Parathyroid adenoma (tissue), 2 donors: ENCODE results near the gene BARHL1.

ENCODE experiments used
- H2AFZ ChIP-seq: fragments of 300-600 bp; sonication (generic); one replicate; pipeline ENCODE4 v1.7.0; 2017; ENCODE audit warnings: antibody characterized with exemption, mild to moderate bottlenecking
- H3K27ac ChIP-seq: fragments of 300-600 bp; sonication (generic); one replicate; pipeline ENCODE4 v1.7.0; 2017
- H3K27me3 ChIP-seq: fragments of 300-600 bp; sonication (generic); one replicate; pipeline ENCODE4 v1.7.0; 2017; ENCODE audit warnings: low read length; ENCODE audit not compliant: control insufficient read depth, insufficient read depth
- H3K36me3 ChIP-seq: fragments of 300-600 bp; sonication (generic); one replicate; pipeline ENCODE4 v1.7.0; 2017; ENCODE audit warnings: low read length; ENCODE audit not compliant: control insufficient read depth, insufficient read depth
- H3K4me1 ChIP-seq: fragments of 300-600 bp; sonication (generic); one replicate; pipeline ENCODE4 v1.7.0; 2017; ENCODE audit warnings: control low read depth
- H3K4me2 ChIP-seq: fragments of 300-600 bp; sonication (generic); one replicate; pipeline ENCODE4 v1.7.0; 2017; ENCODE audit warnings: low read length
- H3K4me3 ChIP-seq: fragments of 300-600 bp; sonication (generic); one replicate; pipeline ENCODE4 v1.7.0; 2017; ENCODE audit warnings: low read depth, low read length
- H3K79me2 ChIP-seq: fragments of 300-600 bp; sonication (generic); one replicate; pipeline ENCODE4 v1.7.0; 2017; ENCODE audit warnings: control low read depth
- H3K9ac ChIP-seq: fragments of 300-600 bp; sonication (generic); one replicate; pipeline ENCODE4 v1.7.0; 2017; ENCODE audit warnings: mild to moderate bottlenecking
- H3K9me3 ChIP-seq: fragments of 300-600 bp; sonication (generic); one replicate; pipeline ENCODE4 v1.7.0; 2017; ENCODE audit warnings: low read length; ENCODE audit not compliant: control insufficient read depth
- TF ChIP-seq, protein P1 (sequence below): fragments of 300-600 bp; sonication (generic); IDR thresholded peaks from one replicate; pipeline ENCODE4 v1.7.0; 2017; ENCODE audit warnings: antibody characterized with exemption, mild to moderate bottlenecking
- donor health status: primary hyperparathyroidism.

BARHL1 gene

DNA sequence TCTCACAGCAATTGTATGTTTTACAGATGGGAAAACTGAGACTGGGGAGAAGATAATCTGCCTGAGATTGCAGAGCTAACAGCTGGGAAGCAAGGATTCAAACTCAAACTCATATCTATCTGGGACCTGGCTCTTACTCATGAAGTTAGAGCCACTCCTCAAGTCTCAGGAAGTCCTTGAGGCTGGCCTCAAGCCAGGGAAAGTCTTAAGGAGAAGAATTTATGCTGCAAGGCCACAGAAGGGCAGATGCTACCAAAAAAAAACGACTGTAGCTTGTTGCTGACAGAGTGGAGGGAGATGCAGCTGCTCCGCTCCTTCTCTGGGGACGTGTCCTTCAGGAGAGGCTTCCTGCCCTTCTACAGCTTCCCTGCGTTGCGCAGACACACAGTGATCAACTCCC is 39.8 kb downstream of the BARHL1 start:
- TF ChIP-seq, protein P1, sequence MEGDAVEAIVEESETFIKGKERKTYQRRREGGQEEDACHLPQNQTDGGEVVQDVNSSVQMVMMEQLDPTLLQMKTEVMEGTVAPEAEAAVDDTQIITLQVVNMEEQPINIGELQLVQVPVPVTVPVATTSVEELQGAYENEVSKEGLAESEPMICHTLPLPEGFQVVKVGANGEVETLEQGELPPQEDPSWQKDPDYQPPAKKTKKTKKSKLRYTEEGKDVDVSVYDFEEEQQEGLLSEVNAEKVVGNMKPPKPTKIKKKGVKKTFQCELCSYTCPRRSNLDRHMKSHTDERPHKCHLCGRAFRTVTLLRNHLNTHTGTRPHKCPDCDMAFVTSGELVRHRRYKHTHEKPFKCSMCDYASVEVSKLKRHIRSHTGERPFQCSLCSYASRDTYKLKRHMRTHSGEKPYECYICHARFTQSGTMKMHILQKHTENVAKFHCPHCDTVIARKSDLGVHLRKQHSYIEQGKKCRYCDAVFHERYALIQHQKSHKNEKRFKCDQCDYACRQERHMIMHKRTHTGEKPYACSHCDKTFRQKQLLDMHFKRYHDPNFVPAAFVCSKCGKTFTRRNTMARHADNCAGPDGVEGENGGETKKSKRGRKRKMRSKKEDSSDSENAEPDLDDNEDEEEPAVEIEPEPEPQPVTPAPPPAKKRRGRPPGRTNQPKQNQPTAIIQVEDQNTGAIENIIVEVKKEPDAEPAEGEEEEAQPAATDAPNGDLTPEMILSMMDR = no peak
- no peaks in the 10 kb centered on the region for H3K9me3 ChIP-seq
- no peak overlapping the region for H3K4me2 ChIP-seq
- H3K27ac ChIP-seq = no peak overlapping the region
- no peaks in the 10 kb centered on the region for H3K36me3 ChIP-seq
- H3K4me3 ChIP-seq = no peak overlapping the region
- no peak overlapping the region for H3K9ac ChIP-seq
- no peaks in the 10 kb centered on the region for H3K79me2 ChIP-seq
- no peak overlapping the region for H2AFZ ChIP-seq
- no peaks in the 10 kb centered on the region for H3K4me1 ChIP-seq
- H3K27me3 ChIP-seq = no peaks in the 10 kb centered on the region

- no peaks in the 10 kb centered on the region for H3K27me3 ChIP-seq
- no peaks in the 10 kb centered on the region for H3K36me3 ChIP-seq
- no peaks in the 10 kb centered on the region for H3K79me2 ChIP-seq
- no peak overlapping the region for H3K27ac ChIP-seq
- no peaks in the 10 kb centered on the region for H3K4me1 ChIP-seq
- H3K9ac ChIP-seq = no peak overlapping the region
- H3K4me3 ChIP-seq = no peak overlapping the region
- TF ChIP-seq, protein P1 = no peak
- H3K4me2 ChIP-seq = no peak overlapping the region
- H3K9me3 ChIP-seq = no peaks in the 10 kb centered on the region
- H2AFZ ChIP-seq = no peak overlapping the region
These were observed 43.9 kb downstream of the BARHL1 start for GRCh38 chr9:132626285-132626684.

DNA sequence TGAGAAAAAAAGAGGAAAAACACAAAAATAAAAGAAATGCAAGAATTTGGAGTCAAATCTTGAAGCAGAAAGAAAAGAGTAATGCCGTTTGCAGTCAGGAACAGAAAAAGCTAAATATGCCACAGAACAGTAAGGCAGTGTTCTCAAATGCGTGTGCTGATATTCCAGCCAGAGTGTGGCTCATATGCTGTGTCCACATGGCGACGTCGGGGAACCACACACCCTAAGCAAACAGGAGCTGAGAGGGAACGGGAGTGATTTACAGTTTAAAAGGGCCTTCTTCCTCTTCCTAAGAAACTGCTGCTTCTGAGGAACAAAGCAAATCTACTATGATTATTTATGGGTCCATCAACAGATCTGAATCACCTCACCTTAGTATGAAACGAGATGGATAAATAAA is 44.7 kb downstream of the BARHL1 start:
- no peaks in the 10 kb centered on the region for H3K79me2 ChIP-seq
- H3K27ac ChIP-seq = no peak overlapping the region

DNA sequence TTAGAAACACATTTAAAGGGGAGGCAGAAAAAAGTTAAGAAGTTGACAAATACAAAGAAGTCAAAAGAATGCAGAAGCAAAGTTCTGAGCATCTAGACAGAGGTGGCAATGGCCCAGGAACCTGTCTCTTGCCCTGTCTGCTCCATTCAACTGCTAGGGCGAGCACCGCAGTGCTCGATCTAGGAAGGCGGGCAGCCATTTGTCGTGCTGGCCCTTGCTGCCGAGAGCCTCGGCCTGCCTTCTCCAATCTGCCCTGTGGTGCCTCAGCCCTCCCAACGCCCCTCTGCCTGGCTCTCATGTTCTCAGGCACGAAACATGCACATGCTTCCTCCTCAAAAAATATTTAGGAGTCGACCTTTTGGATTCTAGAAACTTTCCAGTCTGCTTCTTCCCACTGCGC is 45.2 kb downstream of the BARHL1 start:
- Histone ChIP-seq H3K4me3 (no peak overlapping the region), H3K4me2 (no peak overlapping the region), H3K27ac (no peak overlapping the region), H3K36me3 (no peaks in the 10 kb centered on the region), H3K27me3 (no peaks in the 10 kb centered on the region), H3K9ac (no peak overlapping the region), H2AFZ (no peak overlapping the region), H3K4me1 (no peaks in the 10 kb centered on the region), H3K79me2 (no peaks in the 10 kb centered on the region), H3K9me3 (no peaks in the 10 kb centered on the region)
- TF ChIP-seq, protein P1 = no peak

More for the DNA sequence above, 44.7 kb downstream of the BARHL1 start:
- Histone ChIP-seq H3K4me2 (no peak overlapping the region), H2AFZ (no peak overlapping the region), H3K4me1 (no peaks in the 10 kb centered on the region), H3K36me3 (no peaks in the 10 kb centered on the region), H3K4me3 (no peak overlapping the region), H3K9ac (no peak overlapping the region), H3K27me3 (no peaks in the 10 kb centered on the region), H3K9me3 (no peaks in the 10 kb centered on the region)
- TF ChIP-seq, protein P1 = no peak

- TF ChIP-seq, protein P1 = no peak
- Histone ChIP-seq H3K9ac (no peak overlapping the region), H3K27me3 (no peaks in the 10 kb centered on the region), H3K4me2 (no peak overlapping the region), H3K27ac (no peak overlapping the region), H3K9me3 (no peaks in the 10 kb centered on the region), H3K4me3 (no peak overlapping the region), H2AFZ (no peak overlapping the region), H3K79me2 (no peaks in the 10 kb centered on the region), H3K4me1 (no peaks in the 10 kb centered on the region), H3K36me3 (no peaks in the 10 kb centered on the region)
These were observed 46.3 kb downstream of the BARHL1 start for GRCh38 chr9:132628746-132629145.
